T1000 (cell line): Measurements from ENCODE around the gene FAM13C.
A peak's percentile ranks its signal among the peaks of the same experiment; 100 is the strongest.

ENCODE experiments used
- DNase-seq: peaks from one replicate; lab custom pipeline; 2025; ENCODE audit warnings: mixed read lengths; lab: John Stamatoyannopoulos, UW

The FAM13C gene

GRCh38 chr10:59317066-59317465 lies 45.3 kb downstream of the FAM13C start:
- no peak for DNase-seq

GRCh38 chr10:59315465-59315864 lies 46.9 kb downstream of the FAM13C start:
- no peak for DNase-seq

- DNase-seq, result no peak
Observed at GRCh38 chr10:59314268-59314667, 48.1 kb downstream of the FAM13C start.

- no peak for DNase-seq
Observed at GRCh38 chr10:59312247-59312646, 50.1 kb downstream of the FAM13C start.

- no peak for DNase-seq
Observed at GRCh38 chr10:59311025-59311424, 51.3 kb downstream of the FAM13C start.

GRCh38 chr10:59310324-59310914 lies 51.9 kb downstream of the FAM13C start:
- DNase-seq, result no peak

GRCh38 chr10:59304521-59305097 lies 57.7 kb downstream of the FAM13C start:
- DNase-seq, result no peak

- DNase-seq, result no peak
Observed at GRCh38 chr10:59303018-59303417, 59.3 kb downstream of the FAM13C start.

GRCh38 chr10:59302381-59302780 lies 60.0 kb downstream of the FAM13C start:
- DNase-seq, result no peak

GRCh38 chr10:59301067-59301754 lies 61.1 kb downstream of the FAM13C start:
- no peak for DNase-seq

- no peak for DNase-seq
Observed at GRCh38 chr10:59300386-59300785, 62.0 kb downstream of the FAM13C start.

- no peak for DNase-seq
Observed at GRCh38 chr10:59299933-59300332, 62.4 kb downstream of the FAM13C start.

- no peak for DNase-seq
Observed at GRCh38 chr10:59290448-59290847, 71.9 kb downstream of the FAM13C start.

- no peak for DNase-seq
Observed at GRCh38 chr10:59289853-59290252, 72.5 kb downstream of the FAM13C start.

GRCh38 chr10:59287587-59288255 lies 74.6 kb downstream of the FAM13C start:
- DNase-seq, result peak; percentile 45

- no peak for DNase-seq
Observed at GRCh38 chr10:59285848-59286247, 76.5 kb downstream of the FAM13C start.

- no peak for DNase-seq
Observed at GRCh38 chr10:59285073-59285472, 77.3 kb downstream of the FAM13C start.

- no peak for DNase-seq
Observed at GRCh38 chr10:59284118-59284975, 78.0 kb downstream of the FAM13C start.

- no peak for DNase-seq
Observed at GRCh38 chr10:59283456-59284091, 78.8 kb downstream of the FAM13C start.

- no peak for DNase-seq
Observed at GRCh38 chr10:59281861-59282260, 80.5 kb downstream of the FAM13C start.

GRCh38 chr10:59279991-59280505 lies 82.3 kb downstream of the FAM13C start:
- no peak for DNase-seq
